Activated CD8-positive, alpha-beta memory T cell treated with anti-CD3 and anti-CD28 coated beads for 48 hours (primary cell): ENCODE data around the gene FGGY.
A peak's percentile ranks its signal among the peaks of the same experiment; 100 is the strongest.
"Not testable (repeated sequence)": the region's sequence is repeated elsewhere in the genome, so short reads cannot be mapped to it uniquely, and the experiment has no call there.

Experiments
- DNase-seq, 3 experiments: peaks; one replicate each; pipeline ENCODE4 v3.0.0-alpha.2; 2020; ENCODE audit warnings: low read depth in 2 of 3, low spot score in 2 of 3

Gene FGGY

GRCh38 chr1:59296358-59297256 lies at the start of gene FGGY:
TSS of gene FGGY (plus strand) at chr1:59297094. CDS start at chr1:59321550, 24,456 bp downstream.
- peak; percentile 63 to 77 (median 66) for DNase-seq

GRCh38 chr1:59248758-59249157 lies 48.1 kb upstream of the FGGY start:
- no peak for DNase-seq

- DNase-seq: no peak
Measured at GRCh38 chr1:59249396-59250137, 47.3 kb upstream of the FGGY start.

- DNase-seq: not testable (repeated sequence)
Measured at GRCh38 chr1:59251061-59251460, 45.8 kb upstream of the FGGY start.

- DNase-seq: not testable (repeated sequence)
Measured at GRCh38 chr1:59256429-59256828, 40.5 kb upstream of the FGGY start.

- DNase-seq: no peak
Measured at GRCh38 chr1:59258412-59259032, 38.4 kb upstream of the FGGY start.

- DNase-seq: no peak
Measured at GRCh38 chr1:59261537-59261936, 35.4 kb upstream of the FGGY start.

- no peak for DNase-seq
Measured at GRCh38 chr1:59262631-59263030, 34.3 kb upstream of the FGGY start.

GRCh38 chr1:59263111-59263510 lies 33.8 kb upstream of the FGGY start:
- no peak for DNase-seq

GRCh38 chr1:59265622-59266021 lies 31.3 kb upstream of the FGGY start:
- no peak for DNase-seq

- no peak for DNase-seq
Measured at GRCh38 chr1:59266180-59266926, 30.5 kb upstream of the FGGY start.

GRCh38 chr1:59266927-59267293 lies 30.0 kb upstream of the FGGY start:
- no peak for DNase-seq

GRCh38 chr1:59268406-59268805 lies 28.5 kb upstream of the FGGY start:
- no peak for DNase-seq

GRCh38 chr1:59271561-59272260 lies 25.2 kb upstream of the FGGY start:
- DNase-seq: no peak

GRCh38 chr1:59272507-59272906 lies 24.4 kb upstream of the FGGY start:
- no peak for DNase-seq

- no peak for DNase-seq
Measured at GRCh38 chr1:59276439-59276851, 20.4 kb upstream of the FGGY start.

GRCh38 chr1:59278780-59279354 lies 18.0 kb upstream of the FGGY start:
- DNase-seq: no peak

- no peak for DNase-seq
Measured at GRCh38 chr1:59279645-59280044, 17.2 kb upstream of the FGGY start.

- no peak for DNase-seq
Measured at GRCh38 chr1:59282951-59283350, 13.9 kb upstream of the FGGY start.

- DNase-seq: no peak
Measured at GRCh38 chr1:59285691-59286090, 11.2 kb upstream of the FGGY start.
